Epidermal melanocyte (primary cell): ENCODE results near the gene LDLRAP1.
A peak's percentile ranks its signal among the peaks of the same experiment; 100 is the strongest.

Source experiments
- DNase-seq: peaks from one replicate; pipeline ENCODE4 v3.0.0; 2011; ENCODE audit warnings: low spot score; ENCODE audit not compliant: insufficient read length

Gene LDLRAP1

DNA sequence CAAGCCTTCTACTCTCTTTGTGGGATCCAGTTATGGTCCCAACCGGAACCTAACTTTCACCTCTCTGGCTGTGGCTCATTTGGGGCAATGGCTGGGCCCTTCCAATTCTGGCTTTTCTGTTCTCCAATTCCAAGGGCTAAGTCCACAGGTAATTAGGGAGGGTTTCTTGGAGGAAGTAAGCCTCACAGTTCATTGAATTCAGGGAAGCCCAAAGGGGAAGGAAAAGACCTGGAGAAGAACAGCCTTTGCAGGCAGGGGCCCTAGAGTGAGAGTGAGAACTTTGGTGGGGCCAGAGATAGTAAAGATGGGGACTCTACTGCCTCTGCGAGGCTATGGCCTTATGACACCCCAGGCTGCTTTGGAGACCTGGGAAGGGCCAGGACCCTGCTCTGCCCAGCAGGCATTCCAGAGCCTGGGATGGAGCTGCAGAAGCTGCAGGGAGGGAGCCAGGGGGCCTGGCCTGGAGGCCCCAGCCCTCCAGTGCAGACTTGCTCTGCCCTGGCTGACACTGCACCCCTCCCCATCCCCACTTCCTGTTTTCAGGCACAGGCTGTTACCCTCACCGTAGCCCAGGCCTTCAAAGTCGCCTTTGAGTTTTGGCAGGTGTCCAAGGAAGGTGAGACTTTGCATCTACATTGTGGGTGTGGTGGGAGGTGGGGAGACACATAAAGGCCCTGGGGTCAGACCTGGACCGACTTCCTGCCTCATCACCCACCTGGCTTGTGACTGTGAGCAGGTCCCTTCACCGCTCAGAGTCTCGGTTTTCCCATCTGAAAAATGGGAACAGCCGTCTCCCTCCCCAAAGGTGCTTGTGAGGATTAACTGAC lies 18.9 kb downstream of the LDLRAP1 start:
- no peak for DNase-seq

DNA sequence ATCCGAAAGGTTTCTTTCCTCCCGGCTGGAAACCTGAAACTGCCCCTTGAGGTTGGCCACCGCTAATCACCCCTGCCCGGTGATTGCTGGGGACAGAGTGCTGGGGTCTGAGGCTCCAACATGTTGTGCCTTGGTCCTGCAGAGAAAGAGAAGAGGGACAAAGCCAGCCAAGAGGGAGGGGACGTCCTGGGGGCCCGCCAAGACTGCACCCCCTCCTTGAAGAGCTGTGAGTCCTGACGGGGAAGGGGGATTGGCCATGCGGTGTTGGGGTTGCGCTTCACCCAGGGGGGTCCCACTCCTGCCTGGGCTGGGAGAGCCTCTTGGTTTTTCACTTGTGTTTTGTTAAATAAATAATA lies 19.5 kb downstream of the LDLRAP1 start:
- DNase-seq, result no peak

GRCh38 chr1:25563330-25564215 lies 20.2 kb downstream of the LDLRAP1 start:
- DNase-seq, result peak; percentile 81

- DNase-seq, result no peak
Observed at GRCh38 chr1:25564777-25565574, 21.6 kb downstream of the LDLRAP1 start.

GRCh38 chr1:25565626-25566025 lies 22.2 kb downstream of the LDLRAP1 start:
- DNase-seq, result no peak

DNA sequence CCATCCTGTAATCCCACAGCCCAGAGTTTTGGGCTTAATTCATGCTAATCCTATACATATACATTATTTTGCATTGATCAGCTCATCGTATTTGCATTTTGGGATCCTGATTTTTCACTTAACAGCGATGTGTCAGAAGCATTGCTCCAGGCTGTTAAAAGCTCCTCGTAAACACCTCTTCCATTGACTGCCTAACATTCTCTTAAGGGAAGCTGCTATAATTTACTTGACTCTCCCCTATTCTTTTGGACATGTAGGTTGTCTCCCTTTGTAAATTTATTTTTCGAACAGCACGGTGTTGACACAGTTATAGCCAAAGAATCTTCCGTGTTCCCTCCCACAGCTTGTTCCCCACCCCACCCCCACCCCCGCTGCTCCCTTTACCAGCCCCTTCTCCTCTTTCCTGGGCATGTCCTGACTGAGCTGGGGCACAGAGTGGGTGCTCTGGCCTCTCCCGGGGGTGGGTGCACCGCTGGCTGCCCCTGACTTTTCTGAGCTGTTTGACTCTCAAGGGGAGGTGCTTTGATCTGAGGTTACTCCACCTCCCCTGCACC lies 22.8 kb downstream of the LDLRAP1 start:
- no peak for DNase-seq

- no peak for DNase-seq
Observed at GRCh38 chr1:25566730-25567341, 23.4 kb downstream of the LDLRAP1 start.

GRCh38 chr1:25567710-25568089 lies 24.3 kb downstream of the LDLRAP1 start:
- DNase-seq, result no peak

GRCh38 chr1:25568090-25568833 lies 24.9 kb downstream of the LDLRAP1 start:
- DNase-seq, result peak; percentile 47

GRCh38 chr1:25568834-25569596 lies 25.6 kb downstream of the LDLRAP1 start:
- DNase-seq, result no peak

DNA sequence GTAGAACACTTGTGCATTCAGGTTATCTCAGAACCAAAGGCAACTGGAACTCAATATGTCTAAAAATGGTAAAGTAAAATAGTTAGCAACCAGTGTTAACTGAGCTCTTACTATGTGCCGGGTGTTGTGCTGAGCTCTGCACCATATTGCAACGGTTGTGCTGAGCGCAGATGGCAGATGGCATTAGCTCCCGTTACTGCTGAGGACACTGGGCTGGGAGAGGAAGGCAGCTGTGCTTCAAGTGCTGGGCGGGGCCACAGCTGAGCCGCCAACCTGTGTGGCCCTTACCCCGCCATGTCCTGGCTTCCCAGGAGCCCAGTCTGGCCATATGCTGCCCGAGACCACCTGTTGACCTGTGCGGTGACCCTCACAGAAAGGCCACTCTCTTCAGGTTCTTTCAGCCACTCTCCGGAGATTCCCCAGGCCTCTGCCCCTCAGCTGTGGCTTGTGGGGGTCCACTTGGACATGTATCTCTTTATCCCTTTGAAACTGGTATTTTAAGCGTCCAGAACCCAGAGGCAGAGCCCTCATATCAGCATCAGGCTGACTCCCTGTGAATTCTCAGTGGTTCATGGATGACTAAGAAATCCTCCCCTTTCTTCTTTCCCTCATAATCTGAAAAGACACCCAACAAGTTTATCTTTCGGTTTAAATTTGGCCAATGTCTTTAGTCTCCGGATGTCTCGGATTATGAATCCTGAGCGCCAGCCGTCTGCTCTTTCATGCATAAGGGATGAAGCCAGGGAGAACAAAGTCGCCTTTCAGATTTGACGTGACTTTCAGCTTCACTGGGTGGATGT lies 26.4 kb downstream of the LDLRAP1 start:
- DNase-seq, result peak; percentile 58

GRCh38 chr1:25570798-25571521 lies 27.6 kb downstream of the LDLRAP1 start:
- no peak for DNase-seq

DNA sequence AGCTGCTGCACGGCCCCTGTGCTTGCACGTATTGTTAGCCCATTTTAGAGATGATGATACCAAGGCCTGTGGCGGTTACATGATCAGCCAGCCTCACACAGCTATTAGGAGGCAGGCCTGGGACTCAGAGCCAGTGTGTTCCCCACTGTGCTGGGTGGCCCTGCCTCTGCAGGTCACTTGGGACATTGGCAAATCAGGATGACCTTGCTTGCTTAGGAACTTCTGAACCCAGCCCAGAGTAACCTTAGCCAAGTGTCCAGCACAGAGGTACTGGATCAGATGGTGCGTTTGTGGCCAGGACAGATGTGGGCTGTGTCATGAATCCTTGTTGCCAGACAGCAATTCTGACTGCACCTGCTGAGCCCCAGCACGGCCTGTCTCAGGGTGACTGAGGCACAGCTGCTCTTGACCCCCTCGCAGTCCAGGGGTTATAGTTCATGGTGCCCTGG lies 28.1 kb downstream of the LDLRAP1 start:
- DNase-seq, result no peak

- no peak for DNase-seq
Observed at GRCh38 chr1:25572107-25572506, 28.7 kb downstream of the LDLRAP1 start.

DNA sequence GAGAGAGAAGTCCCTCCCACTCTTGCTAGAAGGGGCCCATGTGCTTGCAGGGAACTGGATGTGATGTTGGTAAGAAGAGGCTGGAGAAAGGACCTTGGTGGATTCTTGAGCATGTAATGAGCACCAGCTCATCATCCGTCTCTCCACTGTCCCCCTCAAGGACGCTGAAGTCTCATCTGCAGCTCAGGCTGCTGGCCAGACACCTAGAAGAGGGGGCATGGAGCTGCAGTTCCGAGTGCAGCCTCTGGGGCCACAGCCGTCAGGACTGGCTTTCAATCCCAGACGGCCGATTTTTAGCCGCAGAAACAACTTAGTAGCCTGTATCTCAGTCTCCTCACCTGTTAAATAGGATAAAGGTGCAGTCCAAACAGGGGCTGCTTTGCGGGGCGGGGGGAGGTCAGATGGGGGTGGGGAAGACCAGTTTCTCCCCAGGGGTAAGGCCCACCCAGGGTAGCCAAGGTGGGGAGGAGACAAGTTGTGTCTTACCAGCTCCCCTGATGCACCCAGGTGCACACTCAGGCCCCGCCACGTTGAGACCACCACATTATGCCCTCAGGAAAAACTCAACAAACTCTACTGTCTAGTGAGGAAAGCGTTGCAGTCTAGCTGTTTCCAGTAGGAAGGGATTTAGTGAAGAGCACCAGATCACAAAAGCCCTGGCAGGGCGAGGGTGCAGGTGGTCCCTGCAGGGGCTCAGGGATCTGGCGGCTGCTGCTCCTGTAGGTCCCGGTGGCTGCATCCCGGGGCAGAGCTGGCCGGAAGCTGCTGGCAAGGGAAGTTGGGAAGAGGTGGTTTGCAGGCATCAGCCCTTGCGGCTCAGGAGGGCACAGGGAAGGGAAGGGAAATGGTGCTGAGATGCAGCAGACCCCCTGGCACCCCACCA lies 29.5 kb downstream of the LDLRAP1 start:
- DNase-seq, result peak; percentile 59

DNA sequence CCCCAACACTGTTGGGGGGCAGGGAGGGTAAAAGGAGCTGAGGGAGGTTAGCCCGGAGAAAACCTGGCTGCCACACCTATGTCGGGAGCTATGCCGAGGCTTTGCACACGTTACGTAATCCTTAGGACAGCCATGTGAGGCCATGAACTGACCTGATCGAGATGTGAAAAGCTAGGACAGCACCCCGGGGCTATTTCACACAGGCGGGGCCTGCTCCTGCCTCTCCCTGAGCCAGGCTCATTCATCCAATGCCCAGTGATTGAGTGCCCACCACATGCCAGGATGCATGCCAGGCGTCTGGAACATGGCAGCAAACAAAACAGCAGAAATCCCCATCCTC lies 30.2 kb downstream of the LDLRAP1 start:
- no peak for DNase-seq

DNA sequence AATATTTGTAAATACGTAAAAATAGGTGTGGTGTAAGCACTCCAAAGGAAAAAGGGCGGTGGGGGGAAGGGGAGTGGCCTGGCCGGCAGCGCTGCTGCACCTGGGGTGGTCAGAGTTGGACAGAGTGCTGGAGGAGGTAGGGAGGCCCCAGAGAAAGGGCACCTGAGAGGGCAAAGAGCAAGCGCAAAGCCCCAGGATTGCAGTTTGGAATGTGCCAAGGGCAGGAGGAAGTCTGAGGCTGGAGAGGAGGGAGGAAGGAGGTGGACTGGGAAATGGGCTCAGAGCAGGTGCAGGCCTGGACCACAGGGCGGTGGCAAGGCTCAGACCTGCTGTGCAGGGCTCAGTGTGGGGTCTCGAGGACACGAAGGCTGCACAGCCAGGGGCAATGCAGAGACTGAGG lies 30.6 kb downstream of the LDLRAP1 start:
- DNase-seq, result no peak
